NCI-H510A treated with DMSO at 0.1 percent for 48 hours (cell line): ENCODE results near the gene NCOA6.
A peak's percentile ranks its signal among the peaks of the same experiment; 100 is the strongest.
"Not testable (repeated sequence)": the region's sequence is repeated elsewhere in the genome, so short reads cannot be mapped to it uniquely, and the experiment has no call there.

ENCODE experiments used
- DNase-seq: peaks from one replicate; lab custom pipeline; 2025; lab: John Stamatoyannopoulos, UW

Gene NCOA6

DNA sequence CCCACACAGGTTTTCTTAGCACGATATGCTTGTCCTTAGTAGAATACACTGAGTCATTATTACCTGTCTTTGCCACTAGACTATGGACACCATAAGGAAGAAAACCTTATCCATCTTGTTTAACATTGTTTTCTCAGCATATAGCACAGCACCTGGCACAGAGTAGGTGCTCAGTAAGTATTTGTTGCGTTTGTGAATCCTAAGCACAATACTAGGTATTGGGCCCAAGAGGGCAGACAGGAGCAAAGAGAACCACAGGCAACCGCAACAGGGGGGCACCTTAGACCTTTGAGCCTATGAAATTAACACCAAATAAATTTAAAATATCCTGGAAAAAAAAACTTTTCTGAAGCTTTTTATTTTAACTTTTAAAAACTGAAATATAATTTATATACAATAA, 3.7 kb upstream of the NCOA6 start:
- no peak for DNase-seq

- DNase-seq = peak; percentile 30
Observed at GRCh38 chr20:34824806-34825529, 483 bp downstream of the NCOA6 start.

DNA sequence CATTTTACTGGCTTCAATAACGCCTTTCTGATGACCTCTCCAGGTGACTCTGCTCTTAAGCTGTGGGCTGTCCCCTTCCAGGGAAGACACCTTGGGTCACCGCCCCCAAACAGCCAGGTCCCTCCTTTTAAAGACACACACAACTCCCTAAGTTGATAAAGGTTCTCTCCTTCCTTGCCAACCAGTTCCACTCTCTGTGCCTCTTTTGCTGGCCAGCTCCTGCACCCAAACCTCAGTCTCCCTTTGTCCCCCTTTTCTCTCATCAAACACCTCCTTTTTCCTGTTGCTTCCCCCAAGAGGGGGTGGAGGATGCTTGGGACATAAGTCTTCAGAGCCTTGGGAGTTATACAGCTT, 1.0 kb downstream of the NCOA6 start:
- peak; percentile 86 for DNase-seq

DNA sequence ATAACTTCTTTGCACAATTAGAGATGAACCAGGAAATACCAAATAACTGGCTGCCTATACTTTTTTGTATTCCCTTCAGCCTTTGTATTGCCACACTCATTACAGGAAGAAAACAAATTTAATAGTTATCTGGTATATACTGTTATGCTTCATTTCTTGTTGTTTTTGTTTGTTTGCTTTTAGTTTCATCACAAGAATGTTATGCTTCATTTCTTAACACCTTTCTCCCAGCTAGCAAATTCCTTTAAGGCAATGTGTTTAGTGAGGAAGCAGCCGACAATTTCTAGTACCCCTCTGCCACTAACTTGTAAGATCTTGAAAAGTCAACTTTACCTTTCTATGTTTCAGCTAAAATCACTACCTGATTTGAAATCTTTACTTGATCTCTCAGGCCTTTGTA, 1.4 kb downstream of the NCOA6 start:
- DNase-seq = no peak

DNA sequence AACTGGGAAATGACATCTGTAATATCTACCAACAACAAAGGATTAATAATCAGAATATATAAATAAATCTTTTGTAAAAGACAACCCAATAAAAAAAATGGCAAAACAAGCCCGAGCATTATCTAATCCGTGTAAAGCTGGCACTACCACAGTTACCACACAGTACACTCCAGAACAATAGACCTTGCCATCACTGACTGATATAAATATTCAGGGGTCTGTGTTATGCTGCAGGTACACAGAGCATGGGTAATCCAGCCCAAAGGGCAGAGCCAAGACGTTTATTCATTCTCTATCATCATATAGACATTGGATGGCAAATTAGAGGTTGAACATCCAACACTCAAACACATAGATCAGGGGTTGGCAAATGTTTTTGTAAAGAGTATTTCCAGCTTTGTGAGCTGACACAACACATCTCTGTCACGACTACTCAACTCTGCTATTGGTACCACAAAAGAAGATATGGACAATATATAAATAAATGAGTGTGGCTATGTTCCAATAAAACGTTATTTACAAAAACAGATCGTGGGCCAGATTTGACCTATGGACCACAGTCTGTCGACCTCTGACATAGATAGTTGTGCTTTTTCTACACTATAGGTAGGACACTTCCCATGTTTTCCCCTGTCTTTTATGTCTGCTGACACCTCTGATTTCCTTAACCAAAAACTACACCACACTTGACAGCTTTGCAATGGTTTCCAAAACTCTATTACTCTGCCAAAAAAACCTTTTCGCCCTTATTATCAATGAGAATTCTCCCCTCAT, 4.5 kb downstream of the NCOA6 start:
- no peak for DNase-seq

- no peak for DNase-seq
Observed at GRCh38 chr20:34817801-34818200, 7.7 kb downstream of the NCOA6 start.

DNA sequence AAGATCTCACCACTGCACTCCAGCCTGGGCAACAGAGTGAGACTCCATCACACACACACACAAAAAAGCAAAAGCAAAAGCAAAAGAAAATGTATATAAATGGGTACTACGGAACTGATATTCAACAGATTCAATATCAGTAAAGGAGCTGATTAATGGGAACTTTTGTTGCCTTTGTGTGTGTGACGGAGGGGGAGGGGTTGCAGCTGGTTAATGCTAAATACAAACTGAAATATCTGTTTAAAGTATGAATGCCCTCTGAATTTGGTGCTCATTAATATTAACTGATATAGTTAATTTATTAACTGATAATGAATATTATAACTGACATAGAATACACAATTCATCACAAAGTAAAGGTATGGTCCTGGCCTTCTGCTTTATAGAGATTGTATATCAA, 8.4 kb downstream of the NCOA6 start:
- DNase-seq = no peak

DNA sequence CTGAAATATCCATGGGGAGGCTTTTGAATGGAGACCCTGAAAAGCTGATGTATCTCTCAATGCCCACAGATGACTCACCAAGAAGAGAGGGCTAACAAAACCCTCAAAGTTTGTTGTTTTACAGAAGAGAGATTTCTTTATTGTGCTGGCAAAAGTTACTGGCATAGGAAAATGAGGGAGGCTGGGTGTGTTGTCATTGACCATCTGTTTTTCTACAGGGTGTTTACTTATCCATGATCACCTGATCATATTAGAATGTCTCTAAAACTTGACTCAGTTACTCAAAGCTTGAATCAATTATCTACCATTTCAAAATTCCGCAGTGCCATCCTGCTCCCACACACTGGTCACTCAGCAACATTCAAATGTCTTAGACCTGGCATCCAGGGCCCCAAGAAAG, 9.8 kb downstream of the NCOA6 start:
- no peak for DNase-seq

DNA sequence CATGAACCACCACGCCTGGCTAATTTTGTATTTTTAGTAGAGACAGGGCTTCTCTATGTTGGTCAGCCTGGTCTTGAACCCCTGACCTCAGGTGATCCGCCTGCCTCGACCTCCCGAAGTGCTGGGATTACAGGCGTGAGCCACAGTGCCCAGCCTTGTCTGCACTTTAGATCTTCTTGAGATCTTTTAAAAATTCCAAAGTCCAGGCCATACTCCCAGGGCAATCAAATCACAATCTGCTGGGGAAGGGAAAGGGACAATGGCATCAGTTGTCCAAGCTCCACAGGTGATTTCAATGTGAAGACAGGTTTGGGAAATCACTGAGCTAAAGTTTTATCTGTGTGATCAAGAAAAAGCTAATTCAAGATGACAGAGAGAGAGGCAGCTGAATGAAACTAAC, 16.9 kb downstream of the NCOA6 start:
- no peak for DNase-seq

GRCh38 chr20:34807944-34808465, 17.4 kb downstream of the NCOA6 start:
- not testable (repeated sequence) for DNase-seq

- no peak for DNase-seq
Observed at GRCh38 chr20:34806255-34806654, 19.2 kb downstream of the NCOA6 start.

DNA sequence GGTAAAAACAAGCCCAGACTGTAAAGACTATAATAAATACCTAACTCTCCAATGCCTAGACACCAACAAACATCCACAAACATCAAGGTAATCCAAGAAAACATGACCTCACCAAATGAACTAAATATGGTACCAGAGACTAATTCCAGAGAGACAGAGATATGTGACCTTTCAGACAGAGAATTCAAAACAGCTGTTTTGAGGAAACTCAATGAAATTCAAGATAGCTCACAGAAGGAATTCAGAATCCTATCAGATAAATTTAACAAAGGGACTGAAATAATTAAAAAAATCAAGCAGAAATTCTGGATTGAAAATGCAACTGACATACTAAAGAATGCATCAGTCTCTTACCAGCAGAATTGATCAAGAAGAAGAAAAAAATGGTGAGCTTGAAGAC, 26.6 kb downstream of the NCOA6 start:
- DNase-seq = no peak

DNA sequence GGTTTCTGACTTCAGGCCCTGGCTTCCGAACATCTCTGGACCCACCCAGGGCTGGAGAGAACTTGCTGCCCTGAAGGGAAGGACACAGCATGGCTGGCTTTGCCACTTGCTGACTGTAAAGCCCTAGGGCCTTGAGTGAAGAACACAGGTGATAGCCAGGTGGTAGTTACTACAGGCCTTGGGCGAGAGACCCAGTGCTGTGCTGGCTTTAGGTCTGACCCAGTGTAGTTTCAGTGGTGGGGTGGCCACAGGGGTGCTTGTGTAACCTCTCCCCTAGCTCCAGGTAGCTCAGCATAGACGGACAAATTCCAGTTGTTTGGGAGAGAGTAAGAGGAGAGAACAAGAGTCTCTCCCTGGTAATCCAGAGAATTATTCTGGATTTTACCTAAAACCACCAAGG, 27.1 kb downstream of the NCOA6 start:
- DNase-seq = no peak

DNA sequence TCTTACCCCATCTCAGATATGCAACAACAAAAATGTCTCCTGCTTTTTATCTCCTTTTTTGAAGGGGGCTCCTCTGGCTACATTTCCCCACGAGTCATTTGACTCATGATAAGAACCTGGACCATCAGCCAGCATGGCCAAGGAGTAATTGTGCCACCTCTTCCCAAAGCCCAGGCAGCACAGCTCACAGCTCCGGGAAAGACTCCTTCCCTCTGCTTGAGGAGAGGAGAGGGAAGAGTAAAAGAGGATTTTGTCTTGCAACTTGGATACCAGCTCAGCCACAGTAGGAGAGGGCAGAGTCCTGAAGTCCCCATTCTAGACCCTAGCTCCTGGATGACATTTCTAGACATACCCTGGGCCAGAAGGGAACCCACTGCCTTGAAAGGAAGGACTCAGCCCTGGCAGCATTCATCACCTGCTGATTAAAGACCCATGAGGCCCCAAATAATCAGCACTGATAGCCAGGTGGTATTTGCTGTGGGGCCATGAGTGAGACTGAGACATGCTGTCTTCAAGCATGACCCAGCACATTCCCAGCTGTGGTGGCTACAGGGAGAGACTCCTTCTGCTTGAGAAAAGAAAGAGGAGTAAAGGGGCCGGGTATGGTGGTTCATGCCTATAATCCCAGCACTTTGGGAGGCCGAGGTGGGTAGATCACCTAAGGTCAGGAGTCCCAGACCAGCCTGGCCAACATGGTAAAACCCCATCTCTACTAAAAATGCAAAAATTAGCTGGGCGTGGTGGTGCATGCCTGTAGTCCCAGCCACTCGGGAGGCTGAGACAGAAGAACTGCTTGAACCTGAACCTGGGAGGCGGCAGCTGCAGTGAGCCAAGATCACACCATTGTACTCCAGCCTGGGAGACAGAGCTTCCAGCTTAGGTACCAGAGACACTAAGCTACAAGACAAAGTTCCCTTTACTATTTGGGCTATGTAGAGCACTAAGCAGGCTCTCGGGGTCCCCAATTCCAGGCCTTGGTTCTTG, 28.1 kb downstream of the NCOA6 start:
- no peak for DNase-seq

DNA sequence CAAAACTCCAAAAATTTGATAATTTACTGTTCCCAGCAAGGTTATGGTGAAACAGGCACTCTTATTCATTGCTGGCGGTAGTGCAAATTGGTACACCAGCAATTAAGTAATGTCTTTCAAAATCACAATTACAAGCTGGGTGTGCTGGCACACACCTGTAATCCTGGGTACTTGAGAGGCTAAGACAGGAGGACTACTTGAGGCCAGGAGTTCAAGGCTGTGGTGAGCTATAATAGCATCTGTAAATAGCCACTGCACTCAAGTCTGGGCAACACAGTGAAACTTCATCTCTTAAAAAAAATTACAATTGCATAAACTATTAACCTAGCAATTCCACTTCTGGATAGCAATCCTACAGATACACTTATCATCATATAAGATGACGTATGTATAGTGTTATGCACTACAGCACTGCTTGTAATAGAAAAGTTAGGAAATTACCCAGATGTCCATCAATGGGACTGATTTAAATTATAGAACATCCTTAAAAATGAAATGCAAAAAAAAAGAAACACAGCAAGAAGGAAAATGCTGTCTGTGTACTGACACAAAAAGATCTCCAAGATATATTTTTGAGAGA, 31.4 kb downstream of the NCOA6 start:
- no peak for DNase-seq

GRCh38 chr20:34792687-34793363, 32.6 kb downstream of the NCOA6 start:
- DNase-seq = no peak

GRCh38 chr20:34791289-34792020, 34.0 kb downstream of the NCOA6 start:
- DNase-seq = no peak

DNA sequence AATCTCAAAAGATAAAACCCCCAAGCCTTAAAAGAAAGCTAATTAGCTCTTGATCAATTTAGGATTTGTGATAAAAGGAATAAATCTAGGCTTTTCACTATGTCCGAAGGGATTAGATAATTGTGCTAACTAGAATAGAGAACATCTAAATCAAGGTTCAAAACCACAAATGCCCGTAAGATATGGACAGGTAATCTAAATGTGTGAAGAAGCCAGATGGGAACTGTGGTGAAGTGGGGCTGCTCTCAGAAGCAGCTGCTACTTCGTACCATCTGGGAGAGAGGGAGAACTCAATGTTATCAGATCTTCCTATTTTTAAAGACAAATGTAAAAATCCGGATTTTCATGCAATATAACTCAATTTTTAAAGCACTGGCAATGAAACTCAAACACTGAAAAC, 44.2 kb downstream of the NCOA6 start:
- no peak for DNase-seq

DNA sequence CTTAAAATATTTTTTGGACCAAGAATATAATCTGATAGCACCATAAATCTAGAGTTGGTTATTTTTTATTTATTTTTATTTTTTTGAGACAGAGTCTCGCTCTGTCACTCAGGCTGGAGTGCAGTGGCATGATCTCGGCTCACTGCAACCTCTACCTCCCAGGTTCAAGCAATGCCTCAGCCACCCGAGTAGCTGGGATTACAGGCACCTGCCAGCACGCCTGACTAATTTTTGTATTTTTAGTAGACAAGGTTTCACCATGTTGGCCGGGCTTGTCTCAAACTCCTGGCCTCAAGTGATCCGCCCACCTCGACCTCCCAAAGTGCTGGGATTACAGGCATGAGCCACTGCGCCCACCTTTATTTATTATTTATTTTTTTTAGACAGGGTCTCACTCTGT, 45.2 kb downstream of the NCOA6 start:
- DNase-seq = not testable (repeated sequence)

DNA sequence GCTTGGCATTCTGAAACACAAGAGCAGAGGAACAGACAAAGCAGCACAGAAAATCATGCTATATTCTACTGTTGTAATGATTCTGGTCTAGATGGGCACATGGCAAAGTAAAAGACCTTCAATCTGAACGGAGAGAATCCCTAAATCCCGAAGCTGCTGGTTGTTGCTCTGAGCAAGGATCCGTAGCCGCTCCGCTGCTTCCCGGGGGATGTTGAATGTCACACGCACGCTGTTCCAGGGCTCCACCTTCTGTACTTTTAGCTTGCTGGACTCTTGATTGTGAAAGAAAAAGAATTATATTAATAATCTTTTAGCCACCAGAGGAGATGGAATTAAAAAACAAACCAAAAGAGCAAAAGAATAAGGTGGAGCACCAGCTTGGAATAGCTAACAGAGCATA, 49.3 kb downstream of the NCOA6 start:
- no peak for DNase-seq

- no peak for DNase-seq
Observed at GRCh38 chr20:34774886-34775285, 50.6 kb downstream of the NCOA6 start.
